Adipose tissue (tissue), 3 donors: ENCODE results near the gene TXNRD1. TPM values are rescaled to one million over a fixed set of nuclear protein-coding genes. Genes with fewer than 3 reads are reported as not detected.

Source experiments
- H3K27ac ChIP-seq: one replicate; pipeline ENCODE4 v1.5.1; 2013; ENCODE audit warnings: low read depth, low read length
- WGBS, 3 donors: extraction: QIAGEN DNeasy Blood & Tissue Kit; methylation state at CpG; one replicate each; pipeline ENCODE4 v1.1.7; 2013; 5-methylcytosine and 5-hydroxymethylcytosine counted together
- polyA plus RNA-seq, 3 donors: library from polyadenylated mRNA; stranded (reverse); fragments of 200-250 nt; gene quantifications; one replicate each; pipeline ENCODE4 v1.2.3, GENCODE V29; 2013
- donor health status: healthy with polysubstance abuse.
- donor health status: Bipolar disorder and iron deficiency.
- donor health status: healthy.

The TXNRD1 gene
- polyA plus RNA-seq, 3 donors, result 12.7 to 72.1 (median 44.7) TPM

- WGBS, 3 donors, result 74 to 79% (median 75%) methylated on average over 1 of the region's 1 CpG
- H3K27ac ChIP-seq, result no peak overlapping the region
These were observed 7.4 kb downstream of the TXNRD1 start for GRCh38 chr12:104222976-104223375.

DNA sequence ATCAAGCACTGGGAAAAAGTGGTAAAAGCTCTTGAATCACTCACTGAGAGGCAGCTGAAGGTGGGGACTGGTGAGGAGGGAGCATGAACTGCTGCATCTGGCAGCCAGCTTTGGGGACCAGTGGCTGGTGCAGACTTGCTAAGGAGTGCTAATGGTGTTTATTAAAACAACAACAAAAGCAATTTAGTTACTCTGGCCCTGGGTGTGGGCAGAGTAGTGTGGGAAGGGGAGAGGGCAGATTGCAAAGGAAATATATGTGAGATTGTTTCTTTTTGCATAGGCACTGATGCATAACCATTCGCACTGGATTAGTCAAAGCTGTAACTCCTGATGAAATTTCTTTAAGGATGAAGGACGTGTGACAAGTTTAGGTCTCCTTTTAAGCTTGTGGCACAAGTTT lies 8.1 kb downstream of the TXNRD1 start:
- 82 to 92% (median 88%) methylated on average over 2 of the region's 2 CpGs for WGBS, 3 donors
- no peak overlapping the region for H3K27ac ChIP-seq

- WGBS, 3 donors, result 88 to 91% (median 91%) methylated on average over 3 of the region's 3 CpGs
- H3K27ac ChIP-seq, result no peak overlapping the region
These were observed 11.1 kb downstream of the TXNRD1 start for GRCh38 chr12:104226672-104227071.

DNA sequence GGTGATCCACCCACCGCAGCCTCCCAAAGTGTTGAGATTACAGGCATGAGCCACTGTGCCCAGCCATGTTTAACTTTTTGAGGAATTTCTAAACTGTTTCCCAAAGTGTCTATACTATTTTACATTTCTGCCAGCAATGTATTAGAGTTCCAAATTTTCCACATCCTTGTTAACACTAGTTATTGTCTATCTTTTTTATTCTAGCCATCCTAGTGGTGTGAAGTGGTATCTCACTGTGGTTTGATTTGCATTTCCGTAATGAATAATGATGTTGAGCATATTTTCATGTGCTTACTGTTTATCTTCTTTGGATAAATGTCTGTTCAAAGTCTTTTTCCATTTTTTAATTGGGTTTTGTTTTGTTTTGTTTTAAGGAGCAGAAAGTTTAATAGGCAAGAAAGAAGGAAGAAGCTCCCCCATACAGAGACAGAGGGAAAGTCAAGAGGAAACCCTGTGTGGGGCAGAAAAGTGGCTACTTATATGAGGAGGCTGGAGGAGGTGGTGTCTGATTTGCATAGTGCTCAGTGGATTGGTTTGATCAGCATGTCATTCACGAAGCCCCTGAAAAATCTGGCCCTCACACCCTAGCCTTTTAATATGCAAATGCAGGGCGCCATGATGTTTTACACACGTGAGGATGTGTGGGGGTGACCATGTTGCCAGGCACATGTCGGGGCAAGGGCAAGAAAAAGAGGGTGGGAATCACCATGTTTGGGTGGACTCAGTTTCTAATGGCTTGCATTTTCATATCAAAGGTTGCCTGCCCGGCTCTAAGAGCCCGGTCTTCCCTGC lies 14.9 kb downstream of the TXNRD1 start:
- 82 to 84% (median 83%) methylated on average over 8 of the region's 8 CpGs for WGBS, 3 donors

GRCh38 chr12:104232609-104233280 lies 17.2 kb downstream of the TXNRD1 start:
- 93 to 95% (median 94%) methylated on average over 6 of the region's 6 CpGs for WGBS, 3 donors
- H3K27ac ChIP-seq, result no peak overlapping the region

More for the DNA sequence above, 14.9 kb downstream of the TXNRD1 start:
- no peak overlapping the region for H3K27ac ChIP-seq

DNA sequence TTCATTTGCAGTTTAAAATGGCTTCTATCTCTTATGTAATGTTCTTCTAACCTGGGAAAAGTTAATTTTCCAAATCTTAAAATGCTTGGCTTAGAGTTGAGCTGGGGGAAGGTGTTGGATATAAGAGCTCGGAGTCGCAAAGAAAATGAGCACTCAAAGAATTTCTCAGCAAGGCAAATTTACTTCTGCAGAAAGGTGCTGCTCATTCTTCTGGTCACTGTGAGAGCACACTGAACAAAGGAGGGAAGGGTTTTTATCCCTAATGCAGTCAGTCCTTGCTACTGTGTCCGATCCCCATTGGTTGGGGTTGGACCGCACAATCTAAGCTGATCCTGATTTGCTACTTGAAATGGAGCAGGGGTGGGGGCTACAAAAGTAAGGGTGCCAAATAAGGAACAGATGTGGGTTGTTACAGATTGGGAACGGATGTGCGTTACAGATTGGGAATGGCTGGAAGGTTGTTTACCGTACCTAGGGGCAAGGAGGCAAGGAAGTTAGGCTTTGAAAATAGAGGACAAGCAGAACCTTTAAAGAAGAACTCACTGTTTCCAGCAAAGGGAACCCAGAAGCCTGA lies 19.4 kb downstream of the TXNRD1 start:
- H3K27ac ChIP-seq, result no peak overlapping the region
- 89 to 96% (median 94%) methylated on average over 7 of the region's 7 CpGs for whole genome bisulfite sequencing, 3 donors

DNA sequence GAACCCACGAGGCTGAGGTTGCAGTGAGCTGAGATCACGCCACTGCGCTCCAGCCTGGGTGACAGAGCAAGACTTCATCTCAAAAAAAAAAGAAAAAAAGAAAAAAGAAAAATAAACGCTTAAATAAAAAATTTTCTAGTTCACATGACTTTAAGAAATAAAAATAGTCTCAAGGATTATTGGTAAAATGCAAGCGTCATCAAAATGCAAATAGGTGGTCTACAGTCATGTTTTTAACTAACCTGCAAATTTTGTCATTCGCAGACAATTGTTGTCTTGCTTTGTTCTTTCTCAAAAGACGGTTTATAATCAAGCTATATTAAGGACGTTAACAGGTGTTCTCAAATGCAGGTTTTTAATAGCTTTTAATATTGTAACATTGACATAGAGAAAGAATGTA lies 22.4 kb downstream of the TXNRD1 start:
- WGBS, 3 donors, result 92 to 94% (median 94%) methylated on average over 8 of the region's 8 CpGs
- H3K27ac ChIP-seq, result no peak overlapping the region

- no peak overlapping the region for H3K27ac ChIP-seq
- 60 to 76% (median 73%) methylated on average over 3 of the region's 3 CpGs for WGBS, 3 donors
These were observed 27.1 kb downstream of the TXNRD1 start for GRCh38 chr12:104242546-104243206.

DNA sequence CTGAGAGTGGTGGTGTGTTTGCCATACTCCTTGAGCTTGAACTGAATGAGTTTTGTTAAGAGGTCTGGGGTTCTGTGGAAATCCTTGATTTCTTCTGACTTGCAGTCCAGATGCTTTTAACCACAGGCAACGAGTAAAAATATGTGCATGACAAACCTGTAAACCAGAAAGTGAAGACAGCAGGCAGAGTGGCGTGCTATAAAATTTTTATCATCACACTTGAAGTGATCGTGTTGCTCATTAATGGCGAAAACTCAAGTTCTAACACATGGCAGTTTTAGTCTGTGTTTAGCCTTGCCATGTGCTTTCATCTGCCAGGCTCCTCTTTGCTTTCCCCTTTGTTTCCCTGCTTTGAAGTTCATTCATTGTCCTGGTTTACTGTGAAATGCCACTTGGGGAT lies 28.0 kb downstream of the TXNRD1 start:
- 49 to 67% (median 64%) methylated on average over 4 of the region's 4 CpGs for WGBS, 3 donors
- H3K27ac ChIP-seq, result no peak overlapping the region

GRCh38 chr12:104243971-104244370 lies 28.4 kb downstream of the TXNRD1 start:
- H3K27ac ChIP-seq, result no peak overlapping the region
- WGBS, 3 donors, result 69 to 88% (median 87%) methylated on average over 1 of the region's 1 CpG

DNA sequence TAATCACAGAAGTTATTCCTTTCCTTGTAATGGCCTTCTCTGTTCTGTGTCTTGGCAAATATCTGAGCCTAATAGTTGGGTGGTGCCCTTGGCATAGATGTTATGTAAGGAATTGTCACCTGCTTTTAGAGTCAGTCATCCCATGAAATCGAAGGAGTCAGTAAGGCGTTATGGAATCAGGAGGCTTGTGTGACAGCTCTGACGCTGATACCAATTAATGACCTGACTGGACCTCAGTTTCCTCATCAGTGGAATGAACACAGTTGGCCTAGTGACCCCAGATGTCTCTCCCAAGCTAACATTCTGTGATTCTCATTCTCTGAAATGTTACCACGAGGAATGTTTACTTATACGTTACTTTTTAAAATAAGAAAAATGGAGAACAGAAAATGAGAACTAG lies 32.1 kb downstream of the TXNRD1 start:
- 81 to 90% (median 85%) methylated on average over 5 of the region's 5 CpGs for WGBS, 3 donors
- no peak overlapping the region for H3K27ac ChIP-seq

- H3K27ac ChIP-seq, result no peak overlapping the region
- WGBS, 3 donors, result 96% methylated on average over 8 of the region's 8 CpGs
These were observed 32.9 kb downstream of the TXNRD1 start for GRCh38 chr12:104248444-104248843.

DNA sequence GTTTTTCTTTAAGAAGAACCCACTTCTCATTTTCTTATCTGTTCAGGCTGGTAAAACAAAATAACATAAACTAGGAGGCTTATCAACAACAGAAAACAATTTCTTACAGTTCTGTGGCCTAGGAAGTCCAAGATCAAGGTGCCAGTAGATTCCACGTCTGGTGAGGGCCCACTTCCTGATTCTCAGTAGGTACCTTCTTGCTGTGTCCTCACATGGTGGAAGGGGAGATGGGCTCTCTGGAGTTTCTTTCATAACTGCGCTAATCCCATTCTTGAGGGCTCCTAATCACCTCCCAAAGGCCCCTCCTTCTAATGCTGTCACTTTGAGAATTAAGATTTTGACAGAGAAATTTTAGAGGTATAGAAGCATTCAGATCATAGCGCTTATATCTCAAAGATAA lies 33.4 kb downstream of the TXNRD1 start:
- no peak overlapping the region for H3K27ac ChIP-seq
- WGBS, 3 donors, result 81 to 85% (median 83%) methylated on average over 3 of the region's 3 CpGs

DNA sequence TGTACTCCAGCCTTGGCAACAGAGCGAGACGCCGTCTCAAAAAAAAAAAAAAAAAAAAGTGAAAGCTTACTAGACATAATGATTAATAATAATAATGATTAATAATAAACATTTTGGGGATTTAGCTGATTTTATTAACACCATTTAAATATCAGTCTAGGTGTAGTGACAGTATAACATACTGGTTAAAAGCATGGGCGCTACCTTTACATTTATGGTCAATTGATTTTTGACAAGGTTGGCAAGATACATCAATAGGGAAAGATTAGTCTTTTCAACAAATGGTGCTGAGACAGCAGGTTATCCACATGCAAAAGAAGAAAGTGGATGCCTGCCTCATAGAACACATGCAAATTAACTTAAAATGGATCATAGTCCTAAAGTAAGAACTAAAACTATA lies 34.3 kb downstream of the TXNRD1 start:
- WGBS, 3 donors, result 84 to 95% (median 89%) methylated on average over 4 of the region's 4 CpGs

DNA sequence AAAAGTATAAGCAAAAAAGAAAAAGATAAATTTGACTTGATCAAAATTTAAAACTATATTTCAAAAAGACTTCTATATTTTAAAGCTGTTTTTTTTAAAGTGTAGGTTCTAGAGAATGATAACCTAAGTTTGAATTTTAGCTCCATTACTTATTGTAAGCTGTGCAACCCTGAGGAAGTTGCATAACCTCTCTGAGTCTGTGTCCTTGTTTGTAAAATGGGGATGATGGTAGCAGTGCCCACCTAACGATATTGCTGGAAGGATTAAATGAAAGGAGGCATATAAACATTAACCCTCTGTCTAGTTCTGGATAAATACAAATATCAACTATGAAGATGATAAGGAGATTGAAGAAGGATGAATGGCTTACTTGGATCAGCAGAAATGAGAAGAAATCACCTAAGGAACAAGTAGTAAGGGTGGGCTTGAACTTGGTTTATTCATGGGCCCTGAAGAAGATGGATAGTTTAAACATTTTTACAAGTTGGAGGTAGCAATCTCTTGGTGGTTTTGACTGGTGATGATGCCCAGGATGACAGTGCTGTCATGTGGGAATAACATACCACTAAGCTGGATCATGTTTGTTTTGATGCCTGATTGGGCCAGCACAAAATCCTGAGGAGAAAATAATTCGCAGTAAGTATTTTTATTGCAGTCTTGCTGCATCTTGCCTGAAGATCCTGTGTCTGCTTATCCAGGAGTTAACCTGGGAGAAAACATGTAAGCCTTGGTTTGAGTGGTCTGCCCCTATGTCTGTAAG lies 35.0 kb downstream of the TXNRD1 start:
- no peak overlapping the region for H3K27ac ChIP-seq
- WGBS, 3 donors, result 76 to 84% (median 83%) methylated on average over 2 of the region's 2 CpGs

More for the DNA sequence above, 34.3 kb downstream of the TXNRD1 start:
- no peak overlapping the region for H3K27ac ChIP-seq

DNA sequence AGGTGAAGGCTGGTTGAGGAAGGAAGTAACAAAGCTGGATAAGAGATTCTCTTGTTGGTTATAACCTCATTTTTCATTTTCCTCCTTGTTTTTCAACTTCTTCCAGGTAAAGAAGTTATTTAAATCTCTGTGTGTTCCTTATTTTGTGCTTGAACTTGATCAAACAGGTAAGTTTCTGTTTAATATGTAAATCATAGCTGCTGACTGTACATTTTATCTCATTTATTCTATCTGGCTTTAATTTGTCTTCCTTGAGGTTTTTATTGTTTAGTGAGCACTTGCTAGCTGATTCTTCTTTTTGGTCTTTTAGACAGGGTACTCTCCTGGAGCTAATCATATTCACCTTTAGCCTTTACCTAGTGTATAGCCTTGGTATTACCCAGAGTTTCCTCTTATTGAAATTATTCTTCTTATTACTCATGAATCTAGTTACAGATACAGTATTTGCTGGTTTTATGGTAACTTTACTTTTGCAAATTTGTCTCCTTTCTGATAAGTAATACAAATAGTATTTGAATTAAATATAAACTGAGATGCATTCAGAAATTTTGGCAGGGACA lies 42.4 kb downstream of the TXNRD1 start:
- no peak overlapping the region for H3K27ac ChIP-seq

DNA sequence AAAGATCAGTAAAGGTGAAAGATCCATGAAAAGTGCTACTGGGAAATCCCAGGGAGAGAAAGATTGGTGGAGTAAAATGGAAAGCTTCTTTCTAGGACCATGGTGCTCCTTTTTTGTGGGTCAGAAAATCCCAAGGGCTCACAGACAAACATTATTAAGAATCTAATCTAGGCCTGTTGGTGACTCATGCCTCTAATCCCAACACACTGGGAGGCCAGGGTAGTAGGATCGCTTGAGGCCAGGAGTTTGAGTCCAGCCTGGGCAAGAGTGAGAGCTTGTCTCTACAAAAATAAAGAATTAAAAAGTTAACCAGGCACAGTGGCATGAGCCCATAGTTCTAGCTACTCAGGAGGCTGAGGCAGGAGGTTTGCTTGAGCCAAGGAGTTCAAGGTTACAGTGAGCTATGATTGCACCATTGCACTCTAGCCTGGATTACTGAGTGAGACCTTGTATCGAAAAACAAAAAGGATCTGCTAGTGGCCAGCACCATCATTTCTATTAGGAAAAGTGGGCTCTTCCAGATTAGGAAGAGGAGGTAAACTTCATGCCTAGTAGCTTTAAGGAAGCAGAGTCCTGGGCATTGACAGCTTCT lies 43.0 kb downstream of the TXNRD1 start:
- 87 to 97% (median 93%) methylated on average over 2 of the region's 2 CpGs for WGBS, 3 donors
- no peak overlapping the region for H3K27ac ChIP-seq

- WGBS, 3 donors, result 68 to 90% (median 82%) methylated on average over 4 of the region's 4 CpGs
- no peak overlapping the region for H3K27ac ChIP-seq
These were observed 47.4 kb downstream of the TXNRD1 start for GRCh38 chr12:104263026-104263425.
